ENCODE data around the gene UMOD.

UMOD gene

DNA sequence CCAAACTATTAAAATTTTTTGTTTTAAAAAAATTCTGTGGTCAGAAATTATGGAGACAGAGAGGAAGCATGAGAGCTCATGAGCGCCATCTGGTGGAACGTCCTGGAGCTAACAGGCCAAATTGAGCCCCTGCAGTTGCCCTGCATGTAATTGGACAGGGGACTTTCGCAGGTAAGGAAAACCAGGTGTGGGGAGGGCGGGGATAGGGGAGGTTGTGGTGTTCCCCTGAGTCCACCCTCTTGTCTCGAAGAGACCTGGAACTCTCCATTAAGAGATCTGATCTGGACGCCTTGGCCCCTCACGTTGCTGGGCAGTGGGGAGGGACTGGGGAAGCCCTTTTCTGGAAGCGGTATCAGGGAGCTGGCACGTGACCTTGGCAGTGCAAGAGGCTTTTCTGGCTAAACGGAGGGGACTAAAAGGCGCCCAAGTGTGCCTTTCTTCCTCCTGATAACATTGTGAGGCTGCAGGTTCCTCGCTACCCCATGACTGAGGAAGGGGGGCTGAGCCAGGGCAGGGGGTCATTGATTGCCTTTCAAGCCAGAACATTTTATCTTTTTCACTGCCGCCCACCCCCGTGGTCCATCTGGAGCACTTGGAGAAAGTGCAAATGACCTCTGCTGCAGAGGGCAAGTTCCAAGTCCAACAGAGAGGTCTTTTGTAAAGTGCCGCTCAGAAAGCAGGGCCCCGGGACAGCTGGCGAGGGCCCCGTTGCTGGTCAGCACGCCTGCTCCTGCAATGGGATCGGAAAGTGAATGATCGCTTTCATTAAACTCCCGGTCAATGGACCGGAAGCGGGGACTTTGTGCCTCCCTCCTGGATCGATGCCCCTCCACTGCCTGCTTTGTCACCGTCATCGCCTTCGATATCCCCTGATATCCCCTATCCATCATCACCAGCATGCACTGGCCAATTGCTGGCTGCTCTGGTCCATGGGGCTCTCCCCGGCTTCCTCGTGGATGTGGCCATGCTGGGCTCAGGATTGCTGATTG lies 33.6 kb upstream of the UMOD start:
- TF ChIP-seq EZH2phosphoT487 (IDR thresholded peaks at IDR 0.05; ENCODE audit: low read depth) = no peak
- TF ChIP-seq, protein P1, sequence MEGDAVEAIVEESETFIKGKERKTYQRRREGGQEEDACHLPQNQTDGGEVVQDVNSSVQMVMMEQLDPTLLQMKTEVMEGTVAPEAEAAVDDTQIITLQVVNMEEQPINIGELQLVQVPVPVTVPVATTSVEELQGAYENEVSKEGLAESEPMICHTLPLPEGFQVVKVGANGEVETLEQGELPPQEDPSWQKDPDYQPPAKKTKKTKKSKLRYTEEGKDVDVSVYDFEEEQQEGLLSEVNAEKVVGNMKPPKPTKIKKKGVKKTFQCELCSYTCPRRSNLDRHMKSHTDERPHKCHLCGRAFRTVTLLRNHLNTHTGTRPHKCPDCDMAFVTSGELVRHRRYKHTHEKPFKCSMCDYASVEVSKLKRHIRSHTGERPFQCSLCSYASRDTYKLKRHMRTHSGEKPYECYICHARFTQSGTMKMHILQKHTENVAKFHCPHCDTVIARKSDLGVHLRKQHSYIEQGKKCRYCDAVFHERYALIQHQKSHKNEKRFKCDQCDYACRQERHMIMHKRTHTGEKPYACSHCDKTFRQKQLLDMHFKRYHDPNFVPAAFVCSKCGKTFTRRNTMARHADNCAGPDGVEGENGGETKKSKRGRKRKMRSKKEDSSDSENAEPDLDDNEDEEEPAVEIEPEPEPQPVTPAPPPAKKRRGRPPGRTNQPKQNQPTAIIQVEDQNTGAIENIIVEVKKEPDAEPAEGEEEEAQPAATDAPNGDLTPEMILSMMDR (IDR thresholded peaks at IDR 0.05; ENCODE audit: low read depth, low read length) = peak; percentile 81
- Histone ChIP-seq H3K4me3 (ENCODE audit: low read length) (peak overlapping the region; percentile 24; the same call in 1 of the 2 replicates), H3K9ac (ENCODE audit: low read length) (no peak overlapping the region), H3K27me3 (ENCODE audit: low read depth, low read length) (0 out of 2 replicates have a peak, but pooled peaks cover 8% of the 10 kb centered on the region), H2AFZ (ENCODE audit: low read depth, low read length) (no peak overlapping the region), H3K9me3 (ENCODE audit: insufficient read depth, low read length) (no peaks in the 10 kb centered on the region), H3K4me2 (ENCODE audit: low read length) (peak overlapping the region; percentile 39), H3K4me1 (ENCODE audit: low read length) (peaks cover 6% of the 10 kb centered on the region; the same call in 1 of the 2 replicates), H3K36me3 (replicated peaks; ENCODE audit: low read depth, low read length) (no peaks in the 10 kb centered on the region), H3K27ac (ENCODE audit: low read length) (no peak overlapping the region), H4K20me1 (ENCODE audit: insufficient read depth, low read length) (no peaks in the 10 kb centered on the region), H3K79me2 (ENCODE audit: low read length) (no peaks in the 10 kb centered on the region)

- H3K79me2 ChIP-seq (ENCODE audit: low read length) = no peaks in the 10 kb centered on the region
- peak overlapping the region; percentile 36; the same call in 1 of the 2 replicates for H2AFZ ChIP-seq (ENCODE audit: low read depth, low read length)
- peaks cover 15% of the 10 kb centered on the region for H3K27me3 ChIP-seq (ENCODE audit: low read depth, low read length)
- H3K9me3 ChIP-seq (ENCODE audit: insufficient read depth, low read length) = no peaks in the 10 kb centered on the region
- peak overlapping the region; percentile 57 for H3K4me2 ChIP-seq (ENCODE audit: low read length)
- H3K4me3 ChIP-seq (ENCODE audit: low read length) = 0 out of 2 replicates have a peak overlapping the region, but pooled peaks have one; percentile 3
- no peak overlapping the region for H3K27ac ChIP-seq (ENCODE audit: low read length)
- no peak overlapping the region for H3K9ac ChIP-seq (ENCODE audit: low read length)
- no peaks in the 10 kb centered on the region for H4K20me1 ChIP-seq (ENCODE audit: insufficient read depth, low read length)
- TF ChIP-seq EZH2phosphoT487 (IDR thresholded peaks at IDR 0.05; ENCODE audit: low read depth) = no peak
- TF ChIP-seq, protein P1 (IDR thresholded peaks at IDR 0.05; ENCODE audit: low read depth, low read length) = peak; percentile 83
- H3K4me1 ChIP-seq (ENCODE audit: low read length) = peaks cover 6% of the 10 kb centered on the region; the same call in 1 of the 2 replicates
- H3K36me3 ChIP-seq (replicated peaks; ENCODE audit: low read depth, low read length) = no peaks in the 10 kb centered on the region
Observed at GRCh38 chr16:20383106-20384029, 30.9 kb upstream of the UMOD start.

GRCh38 chr16:20382202-20382948 lies 29.9 kb upstream of the UMOD start:
- H3K27me3 ChIP-seq (ENCODE audit: low read depth, low read length) = peaks cover 15% of the 10 kb centered on the region
- peaks cover 6% of the 10 kb centered on the region; the same call in 1 of the 2 replicates for H3K4me1 ChIP-seq (ENCODE audit: low read length)
- H3K9ac ChIP-seq (ENCODE audit: low read length) = no peak overlapping the region
- no peak overlapping the region for H3K4me2 ChIP-seq (ENCODE audit: low read length)
- H3K9me3 ChIP-seq (ENCODE audit: insufficient read depth, low read length) = no peaks in the 10 kb centered on the region
- no peaks in the 10 kb centered on the region for H3K36me3 ChIP-seq (replicated peaks; ENCODE audit: low read depth, low read length)
- no peaks in the 10 kb centered on the region for H3K79me2 ChIP-seq (ENCODE audit: low read length)
- H3K4me3 ChIP-seq (ENCODE audit: low read length) = no peak overlapping the region
- TF ChIP-seq, protein P1 (IDR thresholded peaks at IDR 0.05; ENCODE audit: low read depth, low read length) = no peak
- TF ChIP-seq EZH2phosphoT487 (IDR thresholded peaks at IDR 0.05; ENCODE audit: low read depth) = no peak
- no peaks in the 10 kb centered on the region for H4K20me1 ChIP-seq (ENCODE audit: insufficient read depth, low read length)
- H3K27ac ChIP-seq (ENCODE audit: low read length) = no peak overlapping the region
- no peak overlapping the region for H2AFZ ChIP-seq (ENCODE audit: low read depth, low read length)
